ENCODE results near the gene C6orf62.
"Not testable (repeated sequence)": the region's sequence is repeated elsewhere in the genome, so short reads cannot be mapped to it uniquely, and the experiment has no call there.

The C6orf62 gene

GRCh38 chr6:24666641-24667377 is 52.1 kb downstream of the C6orf62 start, which contains the start of the genes ACOT13 and TDP2:
Gene ACOT13 (plus strand): TSS chr6:24667077. CDS start chr6:24667264, 187 bp downstream.
Gene TDP2 (minus strand): TSS chr6:24666899. CDS start chr6:24666862, 37 bp downstream.
- peak; percentile 93 to 94 for DNase-seq

DNA sequence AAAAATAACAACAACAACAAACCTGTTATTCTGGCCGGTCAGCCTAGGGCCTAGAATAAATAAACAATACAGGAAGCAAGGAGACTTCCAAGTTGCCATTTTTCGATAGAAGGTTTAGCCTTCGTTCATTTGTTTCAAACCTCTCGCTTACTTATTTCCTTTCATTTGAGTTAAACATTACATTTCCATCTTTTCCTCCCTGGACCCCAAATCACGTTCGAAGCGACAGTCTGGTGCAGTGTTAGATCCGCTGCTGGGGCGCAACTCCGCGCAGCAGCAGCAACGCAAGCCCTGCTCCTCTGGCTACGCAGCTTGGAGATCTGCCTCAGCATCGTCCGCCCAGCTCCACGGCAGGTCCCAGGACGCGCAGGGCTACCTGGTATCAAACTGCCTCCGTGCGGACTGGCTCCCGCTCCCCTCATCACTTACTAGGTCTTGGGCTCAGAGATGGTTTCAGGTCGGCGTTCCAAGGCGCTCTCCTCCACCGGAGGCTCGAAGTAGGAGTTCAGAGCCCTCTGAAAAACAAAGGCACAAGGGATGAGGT is 52.8 kb downstream of the C6orf62 start:
- DNase-seq, result peak; percentile 28 to 42

DNA sequence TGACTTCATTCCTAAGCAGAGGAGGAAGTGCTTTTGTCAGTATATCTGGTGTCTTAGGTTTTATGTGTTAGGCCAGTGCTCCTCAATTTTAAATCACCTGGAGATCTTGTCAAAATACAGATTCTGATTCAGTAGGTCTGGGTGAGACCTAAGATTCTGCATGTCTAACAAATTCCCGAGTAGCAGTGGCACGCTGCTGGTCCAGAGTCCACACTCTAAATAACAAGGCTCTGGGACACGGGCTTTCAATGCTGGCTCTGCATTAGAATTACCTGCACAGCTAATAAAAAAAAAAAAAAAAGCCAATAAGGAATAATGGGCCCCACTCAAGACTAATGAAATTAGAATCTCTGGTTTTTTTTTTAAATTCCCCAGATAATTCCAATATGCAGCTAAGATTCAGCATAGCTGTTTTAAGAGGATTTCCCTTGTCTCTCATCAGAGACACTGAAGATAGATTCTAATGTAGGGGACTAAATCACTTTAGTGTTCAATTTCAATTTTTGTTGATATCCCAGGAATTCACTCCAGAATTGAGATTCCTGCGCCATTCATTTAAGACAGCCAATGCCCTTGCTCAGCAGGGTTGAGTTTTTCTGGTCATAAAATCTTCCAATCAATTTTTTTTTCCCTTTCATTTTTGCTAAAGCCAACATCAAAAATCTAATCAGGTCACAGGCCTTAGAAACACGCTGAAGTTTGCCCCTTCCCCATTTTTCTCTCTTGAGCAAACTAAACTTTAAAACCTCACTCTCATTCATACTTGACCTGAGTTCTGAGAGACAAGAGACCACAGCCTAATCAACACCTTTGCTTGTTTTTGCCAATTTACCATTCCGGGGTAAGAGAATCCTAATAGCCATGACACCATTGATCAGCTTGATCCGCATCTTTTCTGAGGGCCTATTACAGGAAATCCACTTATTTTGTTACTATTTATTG is 54.6 kb downstream of the C6orf62 start:
- DNase-seq, result no peak

GRCh38 chr6:24663189-24663588 is 55.8 kb downstream of the C6orf62 start:
- no peak for DNase-seq

GRCh38 chr6:24662236-24662635 is 56.7 kb downstream of the C6orf62 start:
- DNase-seq, result no peak

- DNase-seq, result not testable (repeated sequence)
Observed at GRCh38 chr6:24661759-24662158, 57.2 kb downstream of the C6orf62 start.

GRCh38 chr6:24660105-24660504 is 58.8 kb downstream of the C6orf62 start:
- DNase-seq, result no peak

DNA sequence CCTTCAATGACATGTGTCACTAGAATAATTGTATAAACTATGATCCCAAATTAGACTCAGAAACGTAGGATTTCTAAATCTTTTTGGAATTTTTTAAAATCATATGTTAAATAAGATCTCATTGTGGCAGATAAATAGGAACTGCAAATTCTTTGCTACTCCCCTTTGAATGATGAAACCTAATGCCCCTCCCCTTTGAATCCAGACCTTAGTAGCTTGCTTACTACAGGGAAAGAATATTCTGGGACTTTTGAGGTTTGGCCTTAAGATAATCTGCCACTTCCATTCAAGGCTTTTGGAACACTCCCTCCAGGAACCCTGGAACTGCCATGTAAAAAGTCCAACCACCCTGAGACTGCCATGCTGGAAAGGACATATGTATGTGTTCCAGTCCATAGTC is 59.4 kb downstream of the C6orf62 start:
- no peak for DNase-seq

DNA sequence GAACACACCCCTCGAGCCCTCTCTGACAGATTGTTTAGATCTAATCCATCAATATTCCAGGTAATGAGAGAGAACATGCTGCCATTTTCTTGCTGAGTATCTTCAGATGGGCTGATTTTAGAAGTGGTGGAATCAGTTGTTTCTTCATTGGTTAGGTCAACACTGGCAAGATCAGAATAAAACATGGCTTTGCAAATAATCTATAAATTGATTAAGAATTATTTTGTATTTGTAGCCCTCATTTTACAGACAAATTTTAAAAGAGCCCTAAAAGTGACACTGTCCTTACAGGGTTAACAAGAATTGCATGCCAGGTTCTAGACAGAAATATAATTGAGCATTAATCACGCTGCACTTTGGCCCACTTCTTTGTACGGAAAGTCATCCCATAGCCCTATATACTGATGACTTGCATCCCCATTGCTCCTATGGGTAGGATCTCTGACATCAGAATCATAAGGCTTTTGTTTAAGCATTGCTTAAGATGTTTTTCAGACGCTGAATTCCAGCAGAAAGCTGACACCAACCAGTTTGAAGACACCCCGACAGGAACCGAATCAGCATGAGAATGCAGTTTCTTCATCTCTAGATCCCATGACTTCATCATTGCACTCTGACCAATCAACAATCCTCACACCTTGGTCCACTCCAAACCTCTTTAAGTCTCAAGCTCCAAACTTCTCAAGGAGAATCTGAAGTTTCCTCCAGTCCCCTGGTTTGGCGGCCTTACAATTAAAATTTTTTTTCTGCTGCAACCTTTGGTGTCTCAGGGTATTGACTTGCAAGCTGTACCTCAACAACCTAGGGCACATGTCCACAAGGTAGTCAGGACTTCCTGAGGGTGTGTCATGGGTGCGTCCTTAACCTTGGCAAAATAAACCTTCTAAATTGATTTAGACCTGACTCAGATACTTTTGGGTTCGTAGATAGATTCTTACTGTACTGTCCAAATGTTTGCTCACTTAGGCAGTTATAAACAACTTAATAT is 60.1 kb downstream of the C6orf62 start:
- DNase-seq, result no peak

DNA sequence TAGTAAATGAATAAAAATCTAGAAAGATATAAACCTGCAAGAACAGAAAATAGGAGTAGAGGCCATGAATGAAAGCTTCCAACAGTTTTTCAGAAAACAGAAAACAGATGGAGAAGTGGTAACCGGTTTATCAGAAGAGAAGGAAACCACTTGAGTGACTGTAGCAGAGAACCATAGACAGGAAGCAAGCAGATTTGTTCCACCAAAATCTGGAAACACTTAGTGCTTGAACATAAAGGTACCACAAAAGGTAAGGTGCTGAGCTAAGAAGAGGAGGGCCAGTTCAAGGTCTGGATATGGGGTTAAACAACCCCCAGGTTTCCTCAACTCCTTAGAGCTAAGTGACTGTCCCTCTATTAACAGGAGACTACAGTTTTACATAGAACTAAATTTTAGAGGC is 63.7 kb downstream of the C6orf62 start:
- no peak for DNase-seq
